ENCODE results near the gene NEU2. TPM values are rescaled to one million over a fixed set of nuclear protein-coding genes. Genes with fewer than 3 reads are reported as not detected.

The NEU2 gene
- total RNA-seq, 1 experiment from 2014 or later = not detected

GRCh38 chr2:233005096-233005495 is 27.4 kb upstream of the NEU2 start:
- Histone ChIP-seq H3K27ac (ENCODE audit: low read depth, low read length) (no peak overlapping the region), H3K4me1 (ENCODE audit: control insufficient read depth in 1 of 2, insufficient read depth in 2 of 2, low read length in 2 of 2) (no peaks in the 10 kb centered on the region), H3K9ac (ENCODE audit: low read length) (no peak overlapping the region), H3K36me3 (ENCODE audit: control insufficient read depth in 1 of 2, insufficient read depth in 2 of 2, low read length in 2 of 2) (no peaks in the 10 kb centered on the region), H4K20me1 (ENCODE audit: insufficient read depth) (no peaks in the 10 kb centered on the region), H3K9me2 (ENCODE audit: insufficient read depth) (no peaks in the 10 kb centered on the region), H2AFZ (ENCODE audit: low read depth, low read length, poor library complexity, severe bottlenecking) (no peak overlapping the region), H3K4me2 (ENCODE audit: low read length) (no peak overlapping the region), H3K79me2 (ENCODE audit: insufficient read depth, low read length) (no peaks in the 10 kb centered on the region), H3K9me3 (ENCODE audit: control insufficient read depth in 1 of 2, insufficient read depth in 1 of 2, low read depth in 1 of 2, low read length in 2 of 2) (no peaks in the 10 kb centered on the region), H3K27me3 (ENCODE audit: insufficient read depth, low read length) (no peaks in the 10 kb centered on the region), H3K4me3 (replicated peaks in 1 of 2; ENCODE audit: low read depth in 1 of 2, low read length in 2 of 2) (no peak overlapping the region)
- no peak for ATAC-seq
- intact Hi-C loops (cut with micrococcal nuclease) = no loop called here
- DNase-seq (ENCODE audit: low read depth, low spot score) = no peak
- CTCF ChIA-PET = no interaction called here
- RAD21 ChIA-PET (ENCODE audit: low non-redundant PET in 1 of 2, low total read pairs in 2 of 2, uncharacterized antibody in 2 of 2, unreplicated experiment in 2 of 2) = no interaction called here
- POLR2A ChIA-PET = no interaction called here
- TF ChIP-seq EZH2 (IDR thresholded peaks at IDR 0.05) = no peak
- TF ChIP-seq ZNF274 (IDR thresholded peaks at IDR 0.05; ENCODE audit: low read depth, low read length) = no peak
- TF ChIP-seq REST (IDR thresholded peaks at IDR 0.05; ENCODE audit: low read depth) = no peak
- TF ChIP-seq JUND (IDR thresholded peaks at IDR 0.05) = no peak
- TF ChIP-seq EZH2phosphoT487 (IDR thresholded peaks at IDR 0.05; ENCODE audit: borderline replicate concordance) = no peak
- no peak for TF ChIP-seq RAD21 (IDR thresholded peaks at IDR 0.05; ENCODE audit: low read depth)
- no peak for TF ChIP-seq POLR2AphosphoS5 (IDR thresholded peaks at IDR 0.05; ENCODE audit: low read depth, low read length)
- TF ChIP-seq ELF1 (IDR thresholded peaks at IDR 0.05; ENCODE audit: borderline replicate concordance, low read depth) = no peak
- TF ChIP-seq CEBPB (IDR thresholded peaks at IDR 0.05; ENCODE audit: low read depth) = no peak
- no TSS peak for BruUV-seq (replicated peaks)

Measured in HCT116 (cell line).